Measurements from ENCODE around the gene PAX8.

GRCh38 chr2:113186433-113186796 is 92.3 kb downstream of the PAX8 start:
- no peak for TF ChIP-seq TAF1 (IDR thresholded peaks at IDR 0.05; ENCODE audit: borderline replicate concordance, low read depth, low read length)
- 0 out of 2 replicates have a peak, but pooled peaks have one; percentile 15 for TF ChIP-seq POLR2A (IDR thresholded peaks at IDR 0.05; ENCODE audit: low read depth, low read length)

Measured in GM12892 (cell line).